NCI-H2227 (cell line): ENCODE measurements around the gene SPDYE9.
"Not testable (repeated sequence)": the region's sequence is repeated elsewhere in the genome, so short reads cannot be mapped to it uniquely, and the experiment has no call there.

Experiments
- DNase-seq: peaks from one replicate; lab custom pipeline; 2025; ENCODE audit not compliant: unreplicated experiment; lab: John Stamatoyannopoulos, UW

The SPDYE9 gene

GRCh38 chr7:73085938-73086337 is at the start of gene SPDYE9:
Gene SPDYE9, minus strand, starts transcription at chr7:73086038. Its CDS starts 1,800 bp downstream, at chr7:73084238.
- not testable (repeated sequence) for DNase-seq

- DNase-seq: not testable (repeated sequence)
Measured at GRCh38 chr7:73134866-73135265, 49.0 kb upstream of the SPDYE9 start.

- not testable (repeated sequence) for DNase-seq
Measured at GRCh38 chr7:73132651-73133217, 46.9 kb upstream of the SPDYE9 start.

- not testable (repeated sequence) for DNase-seq
Measured at GRCh38 chr7:73130612-73131011, 44.8 kb upstream of the SPDYE9 start.

GRCh38 chr7:73124126-73124525 is 38.3 kb upstream of the SPDYE9 start:
- DNase-seq: not testable (repeated sequence)

GRCh38 chr7:73122778-73123447 is 37.1 kb upstream of the SPDYE9 start:
- DNase-seq: not testable (repeated sequence)

- DNase-seq: not testable (repeated sequence)
Measured at GRCh38 chr7:73118155-73118554, 32.3 kb upstream of the SPDYE9 start.

GRCh38 chr7:73057811-73058210 is 28.0 kb downstream of the SPDYE9 start, which contains the start of gene SPDYE11:
Gene SPDYE11, minus strand, starts transcription at chr7:73057911. Its CDS starts 1,800 bp downstream, at chr7:73056111.
- DNase-seq: not testable (repeated sequence)

- not testable (repeated sequence) for DNase-seq
Measured at GRCh38 chr7:73029666-73030065, 56.2 kb downstream of the SPDYE9 start, which contains the start of gene SPDYE8. Gene SPDYE8, minus strand, starts transcription at chr7:73029766. Its CDS starts 1,800 bp downstream, at chr7:73027966.
